Stimulated activated CD4-positive, alpha-beta T cell treated with anti-CD3 and anti-CD28 coated beads, Interleukin-2, amount 100 ng/mL, for 4 hours (primary cell): ENCODE measurements around the gene CCNJ.
"Not testable (repeated sequence)": the region's sequence is repeated elsewhere in the genome, so short reads cannot be mapped to it uniquely, and the experiment has no call there.

Experiments
- DNase-seq: peaks from one replicate; pipeline ENCODE4 v3.0.0-alpha.2; 2020; ENCODE audit warnings: low read depth

Gene CCNJ

GRCh38 chr10:96043033-96043892, at the start of gene CCNJ:
TSS of gene CCNJ (plus strand) at chr10:96043583. CDS start at chr10:96044394, 811 bp downstream.
- DNase-seq = peak; percentile 74

- not testable (repeated sequence) for DNase-seq
Measured at GRCh38 chr10:95994376-95994775, 49.0 kb upstream of the CCNJ start.

- no peak for DNase-seq
Measured at GRCh38 chr10:95998255-95998784, 45.1 kb upstream of the CCNJ start.

GRCh38 chr10:96013956-96014355, 29.4 kb upstream of the CCNJ start:
- DNase-seq = no peak

- DNase-seq = no peak
Measured at GRCh38 chr10:96014473-96015102, 28.8 kb upstream of the CCNJ start.

- DNase-seq = peak; percentile 31
Measured at GRCh38 chr10:96017191-96017687, 26.1 kb upstream of the CCNJ start.

- no peak for DNase-seq
Measured at GRCh38 chr10:96021332-96021731, 22.1 kb upstream of the CCNJ start.

GRCh38 chr10:96022739-96023138, 20.6 kb upstream of the CCNJ start:
- DNase-seq = no peak

GRCh38 chr10:96023168-96023567, 20.2 kb upstream of the CCNJ start:
- no peak for DNase-seq

GRCh38 chr10:96025566-96025965, 17.8 kb upstream of the CCNJ start:
- no peak for DNase-seq

GRCh38 chr10:96034625-96035024, 8.8 kb upstream of the CCNJ start:
- DNase-seq = no peak

GRCh38 chr10:96038476-96039387, 4.7 kb upstream of the CCNJ start:
- DNase-seq = no peak

GRCh38 chr10:96041146-96041545, 2.2 kb upstream of the CCNJ start:
- DNase-seq = no peak

GRCh38 chr10:96043893-96044715, 721 bp downstream of the CCNJ start:
- DNase-seq = peak; percentile 20

- DNase-seq = no peak
Measured at GRCh38 chr10:96044736-96045135, 1.4 kb downstream of the CCNJ start.

- DNase-seq = no peak
Measured at GRCh38 chr10:96046546-96046945, 3.2 kb downstream of the CCNJ start.

GRCh38 chr10:96047004-96047649, 3.7 kb downstream of the CCNJ start:
- DNase-seq = no peak

GRCh38 chr10:96047925-96048324, 4.5 kb downstream of the CCNJ start:
- DNase-seq = not testable (repeated sequence)

- no peak for DNase-seq
Measured at GRCh38 chr10:96049340-96049739, 6.0 kb downstream of the CCNJ start.

GRCh38 chr10:96053985-96054384, 10.6 kb downstream of the CCNJ start:
- no peak for DNase-seq

- no peak for DNase-seq
Measured at GRCh38 chr10:96056787-96057186, 13.4 kb downstream of the CCNJ start.
